CD4-positive, alpha-beta T cell treated with Interleukin-15 for 1 hour (primary cell): ENCODE measurements around the gene GSTM5.
"Not testable (repeated sequence)": the region's sequence is repeated elsewhere in the genome, so short reads cannot be mapped to it uniquely, and the experiment has no call there.

ENCODE experiments used
- DNase-seq: peaks from one replicate; pipeline ENCODE4 v3.0.0-alpha.2; 2020

Gene GSTM5

GRCh38 chr1:109711593-109712320 lies at the start of gene GSTM5:
GSTM5 (plus strand) TSS chr1:109712251; CDS start chr1:109712313, 62 bp downstream.
- not testable (repeated sequence) for DNase-seq

- no peak for DNase-seq
Observed at GRCh38 chr1:109664671-109665070, 47.4 kb upstream of the GSTM5 start.

- peak; percentile 77 for DNase-seq
Observed at GRCh38 chr1:109667452-109668122, 44.5 kb upstream of the GSTM5 start, which contains the start of gene GSTM2. GSTM2 (plus strand) TSS chr1:109668057; CDS start chr1:109668116, 59 bp downstream.

- no peak for DNase-seq
Observed at GRCh38 chr1:109668123-109668775, 43.8 kb upstream of the GSTM5 start.

- DNase-seq, result no peak
Observed at GRCh38 chr1:109669246-109669948, 42.7 kb upstream of the GSTM5 start.

DNA sequence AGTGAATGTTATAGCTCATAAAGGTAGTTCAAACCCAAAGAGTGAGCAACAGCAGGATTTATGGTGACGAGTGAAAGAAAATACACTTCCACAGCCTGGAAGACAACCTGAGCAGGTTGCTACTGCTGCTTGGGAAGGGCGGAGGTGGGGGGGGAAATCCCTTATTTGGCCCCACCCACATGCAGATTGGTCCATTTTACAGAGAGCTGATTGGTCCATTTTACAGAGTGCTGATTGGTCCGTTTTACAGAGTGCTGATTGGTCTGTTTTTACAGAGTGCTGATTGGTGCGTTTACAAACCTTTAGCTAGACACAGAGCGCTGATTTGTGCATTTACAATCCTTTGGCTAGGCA lies 42.1 kb upstream of the GSTM5 start:
- not testable (repeated sequence) for DNase-seq

GRCh38 chr1:109671067-109671466 lies 41.0 kb upstream of the GSTM5 start:
- no peak for DNase-seq

GRCh38 chr1:109673861-109674260 lies 38.2 kb upstream of the GSTM5 start:
- DNase-seq, result not testable (repeated sequence)

DNA sequence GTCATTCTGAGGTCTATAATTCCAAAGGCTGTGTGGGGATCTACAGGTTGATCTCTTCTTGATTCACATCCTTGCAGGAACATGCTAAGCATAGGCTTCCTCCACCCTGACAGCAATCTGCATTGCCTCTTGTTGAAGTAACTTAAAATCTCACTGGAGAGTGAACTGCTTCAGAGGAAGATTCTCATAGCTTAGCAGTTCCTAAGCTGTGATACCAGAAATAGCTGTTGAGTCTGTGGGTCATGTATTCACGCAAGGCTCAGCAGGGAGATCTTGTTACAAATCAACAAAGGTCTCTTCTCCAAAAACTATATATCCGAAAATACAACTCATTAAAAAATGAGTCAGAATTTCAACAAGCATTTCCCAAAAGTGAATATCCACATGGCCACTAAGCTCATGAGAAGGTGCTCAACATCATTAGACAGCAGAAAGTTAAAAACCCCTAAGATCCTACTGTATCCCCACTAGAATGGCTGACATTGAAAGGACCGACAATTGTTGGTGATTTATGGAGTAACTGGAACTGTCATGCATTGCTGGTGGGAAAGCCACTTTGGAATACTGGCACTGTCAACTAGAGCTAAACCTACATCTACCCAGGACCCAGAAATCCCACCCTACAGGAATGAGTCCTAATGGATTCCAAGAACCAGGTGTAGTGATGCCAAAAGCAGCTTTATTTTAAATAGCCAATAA lies 35.2 kb upstream of the GSTM5 start:
- not testable (repeated sequence) for DNase-seq

- DNase-seq, result no peak
Observed at GRCh38 chr1:109677459-109677858, 34.6 kb upstream of the GSTM5 start.

- DNase-seq, result not testable (repeated sequence)
Observed at GRCh38 chr1:109678637-109679036, 33.4 kb upstream of the GSTM5 start.

GRCh38 chr1:109684777-109685176 lies 27.3 kb upstream of the GSTM5 start:
- DNase-seq, result not testable (repeated sequence)

- DNase-seq, result not testable (repeated sequence)
Observed at GRCh38 chr1:109685399-109685798, 26.7 kb upstream of the GSTM5 start.

- not testable (repeated sequence) for DNase-seq
Observed at GRCh38 chr1:109685890-109686289, 26.2 kb upstream of the GSTM5 start.

DNA sequence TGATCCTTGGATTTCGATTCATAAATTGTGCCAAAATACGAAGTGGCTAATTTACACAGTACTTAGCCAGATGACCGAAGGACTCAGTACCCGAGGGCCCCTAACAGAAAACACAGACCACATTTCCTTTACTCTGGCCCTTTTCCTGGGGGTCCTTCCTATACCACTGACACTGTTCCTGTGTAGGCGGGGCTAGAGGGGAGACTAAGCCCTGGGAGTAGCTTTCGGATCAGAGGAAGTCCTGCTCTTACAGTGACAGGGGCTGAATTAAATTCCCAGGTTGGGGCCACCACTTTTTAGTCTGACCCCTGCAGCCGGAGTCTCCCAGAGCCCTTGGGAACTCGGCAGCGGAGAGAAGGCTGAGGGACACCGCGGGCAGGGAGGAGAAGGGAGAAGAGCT lies 24.9 kb upstream of the GSTM5 start:
- DNase-seq, result not testable (repeated sequence)

DNA sequence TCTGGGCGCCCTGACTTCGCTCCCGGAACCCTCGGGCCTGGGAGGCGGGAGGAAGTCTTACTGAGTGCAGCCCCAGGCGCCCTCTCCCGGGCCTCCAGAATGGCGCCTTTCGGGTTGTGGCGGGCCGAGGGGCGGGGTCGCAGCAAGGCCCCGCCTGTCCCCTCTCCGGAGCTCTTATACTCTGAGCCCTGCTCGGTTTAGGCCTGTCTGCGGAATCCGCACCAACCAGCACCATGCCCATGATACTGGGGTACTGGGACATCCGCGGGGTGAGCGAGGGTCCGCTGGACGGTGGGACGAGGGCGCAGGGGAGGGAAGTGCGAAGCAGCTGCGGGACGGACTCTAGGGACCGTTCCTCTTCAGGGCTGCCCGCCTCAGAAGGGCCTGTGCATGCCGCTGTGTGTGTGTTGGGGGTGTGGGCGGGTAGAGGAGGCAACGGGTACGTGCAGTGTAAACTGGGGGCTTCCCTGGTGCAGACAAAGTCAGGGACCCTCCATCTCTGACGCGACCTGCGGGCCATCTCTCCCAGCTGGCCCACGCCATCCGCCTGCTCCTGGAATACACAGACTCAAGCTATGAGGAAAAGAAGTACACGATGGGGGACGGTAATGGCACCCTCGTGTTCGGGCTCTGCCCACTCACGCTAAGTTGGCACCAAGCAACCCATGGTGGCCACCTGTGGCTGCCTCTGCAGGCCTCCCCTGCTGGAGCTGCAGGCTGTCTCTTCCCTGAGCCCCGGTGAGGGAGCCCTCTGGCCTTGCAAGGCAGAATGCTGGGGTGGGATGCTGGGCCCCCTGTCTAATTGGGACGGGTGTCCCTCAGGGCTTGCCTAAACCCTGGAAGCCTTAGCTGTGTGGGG lies 24.2 kb upstream of the GSTM5 start, which contains the start of gene GSTM1:
TSS of gene GSTM1 (plus strand) at position 177 of the 859 bp plus-strand sequence. CDS start at position 234, 57 bp downstream.
- DNase-seq, result peak; percentile 82

DNA sequence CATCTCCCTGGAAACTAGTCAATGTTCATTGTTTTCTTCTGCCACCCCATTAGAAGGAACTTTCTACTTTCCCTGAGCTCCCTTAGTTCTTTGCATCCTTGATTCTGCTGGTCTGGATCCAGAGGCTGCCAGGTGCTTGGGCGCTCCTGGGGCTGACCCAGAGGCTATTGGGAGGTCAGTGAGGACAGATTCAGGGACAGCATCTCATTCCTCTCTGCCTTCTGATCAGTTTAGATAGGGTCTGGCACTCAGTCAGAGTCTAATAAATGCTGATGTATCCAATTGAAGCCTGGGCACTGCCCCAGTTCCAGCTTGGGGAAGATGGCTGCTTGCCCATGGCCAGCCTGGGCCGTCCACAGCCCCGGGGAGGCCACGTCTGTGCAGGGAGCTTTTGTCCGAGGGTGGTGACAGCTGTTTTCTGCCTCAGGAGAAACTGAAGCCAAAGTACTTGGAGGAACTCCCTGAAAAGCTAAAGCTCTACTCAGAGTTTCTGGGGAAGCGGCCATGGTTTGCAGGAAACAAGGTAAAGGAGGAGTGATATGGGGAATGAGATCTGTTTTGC lies 22.1 kb upstream of the GSTM5 start:
- DNase-seq, result no peak

GRCh38 chr1:109691759-109692158 lies 20.3 kb upstream of the GSTM5 start:
- DNase-seq, result no peak

- not testable (repeated sequence) for DNase-seq
Observed at GRCh38 chr1:109694400-109694799, 17.7 kb upstream of the GSTM5 start.

DNA sequence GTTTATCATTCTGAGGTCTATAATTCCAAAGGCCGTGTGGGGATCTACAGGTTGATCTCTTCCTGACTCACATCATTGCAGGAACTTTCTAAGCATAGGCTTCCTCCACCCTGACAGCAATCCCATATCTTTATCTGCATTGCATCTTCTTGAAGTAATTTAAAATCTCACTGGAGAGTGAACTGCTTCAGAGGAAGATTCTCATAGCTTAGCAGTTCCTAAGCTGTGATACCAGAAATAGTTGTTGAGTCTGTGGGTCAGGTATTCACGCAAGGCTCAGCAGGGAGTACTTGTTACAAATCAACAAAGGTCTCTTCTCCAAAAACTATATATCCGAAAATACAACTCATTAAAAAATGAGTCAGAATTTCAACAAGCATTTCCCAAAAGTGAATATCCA lies 16.9 kb upstream of the GSTM5 start:
- not testable (repeated sequence) for DNase-seq

- DNase-seq, result no peak
Observed at GRCh38 chr1:109697066-109697465, 15.0 kb upstream of the GSTM5 start.
